Measurements from ENCODE around the gene LAMA2.

The LAMA2 gene

DNA sequence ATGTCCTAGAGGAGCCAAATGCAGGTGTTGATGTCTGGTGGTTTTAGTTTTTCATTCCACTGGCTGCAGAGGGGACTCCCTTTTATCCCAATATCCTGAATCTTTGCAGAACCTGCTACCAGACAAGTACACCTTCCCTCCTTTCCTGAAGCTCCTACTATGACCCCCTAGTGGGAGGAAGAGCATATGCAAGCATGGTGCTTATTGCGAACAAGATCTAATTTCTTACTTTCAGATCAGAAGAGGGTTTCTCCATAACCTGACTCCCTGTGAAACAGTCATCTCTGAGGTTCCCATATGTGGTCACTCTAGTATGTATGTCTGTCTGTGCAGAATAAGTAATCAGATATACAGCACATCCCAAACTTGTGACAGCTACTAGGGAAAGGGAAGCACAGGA, 549.8 kb downstream of the LAMA2 start:
- H3K9ac ChIP-seq (ENCODE audit: low read depth, low read length) = no peak overlapping the region
- H3K36me3 ChIP-seq (ENCODE audit: insufficient read depth, low read length) = no peaks in the 10 kb centered on the region
- no peaks in the 10 kb centered on the region for H3K9me3 ChIP-seq (ENCODE audit: control insufficient read depth, insufficient read depth, low read length)
- H3K4me1 ChIP-seq (ENCODE audit: insufficient read depth, low read length) = no peaks in the 10 kb centered on the region

DNA sequence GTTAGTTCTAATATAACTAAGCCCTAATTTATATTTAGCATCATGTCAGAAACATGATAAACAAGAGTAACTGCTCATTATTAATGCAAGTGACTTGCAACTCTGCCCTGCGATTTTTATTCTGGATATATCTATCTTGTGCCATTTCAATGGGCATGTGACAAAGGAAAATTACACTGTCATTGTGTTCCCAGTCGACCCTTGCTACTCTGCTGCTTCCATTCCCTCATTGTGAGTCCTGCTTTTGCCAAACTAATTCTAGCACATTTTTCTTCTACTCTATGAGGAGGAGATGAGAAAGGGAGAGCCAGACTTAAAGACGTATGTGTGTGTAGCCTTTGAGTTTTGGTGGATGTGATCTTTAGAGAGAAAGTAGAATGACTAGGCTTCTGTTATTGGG, 551.2 kb downstream of the LAMA2 start:
- Histone ChIP-seq H3K36me3 (ENCODE audit: insufficient read depth, low read length) (no peaks in the 10 kb centered on the region), H3K9ac (ENCODE audit: low read depth, low read length) (no peak overlapping the region), H3K9me3 (ENCODE audit: control insufficient read depth, insufficient read depth, low read length) (no peaks in the 10 kb centered on the region), H3K4me1 (ENCODE audit: insufficient read depth, low read length) (no peaks in the 10 kb centered on the region)

DNA sequence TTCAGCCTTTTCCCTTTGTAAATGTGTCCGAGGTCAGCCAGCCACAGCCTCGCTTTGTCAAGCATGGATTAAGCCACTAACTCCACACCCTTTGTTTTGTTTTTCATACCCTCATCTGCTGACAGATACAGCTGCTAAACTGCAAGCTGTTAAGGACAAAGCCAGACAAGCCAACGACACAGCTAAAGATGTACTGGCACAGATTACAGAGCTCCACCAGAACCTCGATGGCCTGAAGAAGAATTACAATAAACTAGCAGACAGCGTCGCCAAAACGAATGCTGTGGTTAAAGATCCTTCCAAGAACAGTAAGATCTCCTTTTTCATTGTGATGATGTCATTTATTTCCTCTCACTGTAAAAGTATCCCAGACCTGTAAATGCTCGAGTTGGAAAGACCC, 557.8 kb downstream of the LAMA2 start:
- Histone ChIP-seq H3K9ac (ENCODE audit: low read depth, low read length) (no peak overlapping the region), H3K4me1 (ENCODE audit: insufficient read depth, low read length) (peaks cover 5% of the 10 kb centered on the region), H3K9me3 (ENCODE audit: control insufficient read depth, insufficient read depth, low read length) (no peaks in the 10 kb centered on the region), H3K36me3 (ENCODE audit: insufficient read depth, low read length) (no peaks in the 10 kb centered on the region)

DNA sequence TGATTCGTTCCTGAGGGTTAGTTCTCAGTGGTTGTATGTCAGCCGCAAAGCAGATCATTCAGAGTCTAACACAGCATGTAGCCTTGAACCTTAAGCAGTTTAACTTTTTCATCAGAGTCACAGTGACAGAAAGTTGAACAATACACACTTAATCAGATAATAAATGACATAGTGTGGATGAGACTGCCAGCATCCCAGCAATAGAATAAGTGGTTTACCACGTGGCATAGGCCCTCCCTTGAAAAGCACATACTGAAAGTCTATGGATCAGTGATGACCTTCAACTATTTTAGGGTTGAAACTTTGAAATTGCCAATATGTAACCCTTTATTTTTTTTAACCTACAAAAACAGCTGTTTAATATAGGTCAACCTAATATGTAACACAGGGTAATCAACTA, 561.7 kb downstream of the LAMA2 start:
- H3K9me3 ChIP-seq (ENCODE audit: control insufficient read depth, insufficient read depth, low read length) = no peaks in the 10 kb centered on the region
- H3K9ac ChIP-seq (ENCODE audit: low read depth, low read length) = no peak overlapping the region
- H3K4me1 ChIP-seq (ENCODE audit: insufficient read depth, low read length) = peaks cover 9% of the 10 kb centered on the region
- H3K36me3 ChIP-seq (ENCODE audit: insufficient read depth, low read length) = no peaks in the 10 kb centered on the region

DNA sequence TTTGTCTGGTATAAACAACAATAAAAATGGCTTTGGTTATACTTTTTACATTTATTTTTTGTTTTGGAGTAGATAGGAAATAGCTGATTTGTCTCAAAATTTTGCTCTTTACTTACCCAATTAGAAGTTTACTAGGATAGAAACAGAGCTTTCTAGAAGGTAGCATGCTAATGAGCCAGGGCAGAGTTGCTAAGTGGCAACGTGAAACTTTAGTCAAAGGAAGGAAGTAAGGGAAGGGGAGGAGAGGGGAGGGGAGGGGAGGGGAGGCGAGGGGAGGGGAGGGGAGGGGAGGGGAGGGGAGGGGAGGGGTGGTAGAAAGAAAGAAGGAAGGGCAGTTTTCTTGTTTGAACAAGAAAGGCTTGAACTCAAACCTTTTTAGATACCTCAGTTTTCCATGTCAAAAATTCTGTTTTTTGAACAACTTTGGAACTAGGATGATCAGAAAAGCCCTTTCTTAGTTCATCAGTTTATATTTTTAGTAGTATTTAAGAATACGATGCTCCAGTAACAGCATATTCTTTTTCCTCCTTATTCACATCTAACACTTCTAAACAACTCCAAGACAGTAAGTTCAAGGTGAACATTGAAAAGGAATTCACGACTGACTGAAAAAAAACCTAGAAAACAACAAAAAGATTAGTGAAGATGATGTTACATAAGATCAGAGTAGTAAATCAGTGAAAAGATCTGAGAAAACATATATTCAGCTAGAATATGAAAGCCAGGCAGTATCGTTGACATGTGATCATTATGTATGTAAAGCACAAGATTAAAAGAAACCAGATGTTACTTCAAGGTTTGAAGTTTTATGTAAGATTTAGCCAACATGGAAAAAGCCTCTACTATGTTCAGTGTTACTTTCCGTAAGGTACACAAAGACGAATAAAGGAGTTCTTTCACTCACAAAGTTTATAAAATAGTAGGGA, 563.6 kb downstream of the LAMA2 start:
- Histone ChIP-seq H3K36me3 (ENCODE audit: insufficient read depth, low read length) (no peaks in the 10 kb centered on the region), H3K4me1 (ENCODE audit: insufficient read depth, low read length) (0 out of 2 replicates have a peak, but pooled peaks cover 4% of the 10 kb centered on the region), H3K9me3 (ENCODE audit: control insufficient read depth, insufficient read depth, low read length) (no peaks in the 10 kb centered on the region), H3K9ac (ENCODE audit: low read depth, low read length) (no peak overlapping the region)

DNA sequence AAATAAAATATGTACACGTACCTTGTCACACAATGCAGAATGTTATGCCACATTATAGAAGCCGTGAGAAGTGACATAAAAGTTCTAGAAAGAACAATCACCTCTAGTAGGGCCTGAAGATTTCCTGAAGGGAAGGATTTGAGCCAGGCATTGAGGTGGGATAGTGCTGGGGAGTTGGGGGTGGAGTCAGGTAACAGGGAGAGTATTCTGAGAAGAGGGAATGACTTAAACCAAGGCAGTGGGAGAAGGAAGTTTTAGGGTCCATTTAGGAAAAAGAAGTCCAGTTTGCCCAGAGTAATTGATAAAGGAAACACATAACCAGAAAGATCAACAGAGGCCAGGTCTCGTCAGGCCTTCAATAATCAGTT, 564.2 kb downstream of the LAMA2 start:
- no peaks in the 10 kb centered on the region for H3K9me3 ChIP-seq (ENCODE audit: control insufficient read depth, insufficient read depth, low read length)
- H3K9ac ChIP-seq (ENCODE audit: low read depth, low read length) = no peak overlapping the region
- 0 out of 2 replicates have a peak, but pooled peaks cover 4% of the 10 kb centered on the region for H3K4me1 ChIP-seq (ENCODE audit: insufficient read depth, low read length)
- no peaks in the 10 kb centered on the region for H3K36me3 ChIP-seq (ENCODE audit: insufficient read depth, low read length)

DNA sequence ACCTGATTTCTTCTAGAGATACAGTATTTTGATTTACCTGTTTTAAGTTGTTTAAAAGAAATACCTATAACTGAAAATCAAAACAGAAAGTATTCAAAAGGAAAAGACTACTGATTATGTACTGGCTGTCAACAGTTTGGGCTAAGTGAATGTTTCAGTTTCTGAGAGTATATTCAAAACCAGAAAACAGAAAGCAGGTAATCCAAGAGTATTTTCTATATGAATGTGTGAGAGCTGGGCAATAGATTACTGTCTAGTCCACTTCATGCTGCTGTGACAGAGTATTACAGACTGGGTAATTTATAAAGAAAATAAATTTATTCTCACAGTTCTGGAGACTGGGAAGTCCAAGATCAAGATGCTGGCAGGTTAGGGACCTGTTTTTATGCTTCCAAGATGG, 566.0 kb downstream of the LAMA2 start:
- no peak overlapping the region for H3K9ac ChIP-seq (ENCODE audit: low read depth, low read length)
- no peaks in the 10 kb centered on the region for H3K36me3 ChIP-seq (ENCODE audit: insufficient read depth, low read length)
- H3K9me3 ChIP-seq (ENCODE audit: control insufficient read depth, insufficient read depth, low read length) = no peaks in the 10 kb centered on the region
- H3K4me1 ChIP-seq (ENCODE audit: insufficient read depth, low read length) = 0 out of 2 replicates have a peak, but pooled peaks cover 4% of the 10 kb centered on the region

DNA sequence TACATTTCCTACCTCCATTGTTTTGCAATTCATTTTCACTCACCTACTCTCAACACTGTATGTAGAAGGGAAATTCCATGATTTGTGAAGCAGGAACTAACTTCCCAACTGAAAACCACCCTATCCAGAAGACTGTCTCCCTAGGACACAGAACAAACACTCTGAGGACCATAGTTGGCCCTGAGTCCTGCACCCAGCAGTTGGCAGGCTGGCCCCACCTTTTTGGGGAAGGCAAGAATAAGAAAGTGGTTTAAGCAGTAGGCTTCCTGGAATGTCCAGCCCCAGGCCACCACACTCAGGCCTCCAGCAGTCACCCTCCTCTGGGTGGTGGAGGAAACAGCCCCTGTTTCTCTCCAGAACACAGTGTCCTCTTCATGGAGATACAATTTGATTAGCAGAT, 568.2 kb downstream of the LAMA2 start:
- Histone ChIP-seq H3K36me3 (ENCODE audit: insufficient read depth, low read length) (no peaks in the 10 kb centered on the region), H3K9ac (ENCODE audit: low read depth, low read length) (no peak overlapping the region), H3K4me1 (ENCODE audit: insufficient read depth, low read length) (0 out of 2 replicates have a peak, but pooled peaks cover under 1% of the 10 kb centered on the region), H3K9me3 (ENCODE audit: control insufficient read depth, insufficient read depth, low read length) (no peaks in the 10 kb centered on the region)

DNA sequence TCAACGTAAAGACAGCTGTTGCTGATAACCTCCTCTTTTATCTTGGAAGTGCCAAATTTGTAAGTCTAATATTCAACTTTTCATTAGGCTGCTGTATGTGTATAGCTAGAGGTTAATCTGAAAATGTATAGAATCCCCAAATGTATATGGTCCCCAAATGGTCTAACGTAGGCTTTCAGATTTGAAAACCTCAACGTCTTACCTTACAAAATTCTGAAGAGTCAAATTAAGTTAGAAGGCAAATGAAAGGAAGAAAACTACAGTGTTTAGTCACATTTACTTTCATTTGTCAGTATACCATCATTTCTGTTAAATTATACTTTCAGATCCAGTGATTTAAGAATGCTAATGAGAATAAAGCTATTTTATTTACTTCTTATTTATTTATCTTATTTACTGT, 570.1 kb downstream of the LAMA2 start:
- no peak overlapping the region for H3K9ac ChIP-seq (ENCODE audit: low read depth, low read length)
- H3K4me1 ChIP-seq (ENCODE audit: insufficient read depth, low read length) = no peaks in the 10 kb centered on the region
- H3K36me3 ChIP-seq (ENCODE audit: insufficient read depth, low read length) = no peaks in the 10 kb centered on the region
- no peaks in the 10 kb centered on the region for H3K9me3 ChIP-seq (ENCODE audit: control insufficient read depth, insufficient read depth, low read length)

DNA sequence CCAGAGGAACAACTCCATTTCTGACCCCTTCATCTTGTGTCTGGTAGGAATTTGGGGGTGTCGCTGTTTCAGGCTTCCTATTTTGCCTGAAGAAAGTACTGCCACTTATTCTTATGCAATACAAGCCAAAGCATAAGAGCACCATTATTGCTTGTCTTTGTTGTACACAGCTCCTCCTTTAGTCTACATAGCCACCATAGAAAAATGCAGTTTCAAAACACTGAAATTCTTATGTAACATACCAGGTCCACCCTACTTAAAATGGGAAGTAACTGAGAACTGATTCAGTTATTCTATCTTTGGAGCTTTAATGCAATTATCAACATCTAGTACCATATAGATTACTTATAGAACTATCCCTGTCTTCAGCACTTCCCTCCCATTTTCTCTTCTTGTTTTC, 571.5 kb downstream of the LAMA2 start:
- Histone ChIP-seq H3K9me3 (ENCODE audit: control insufficient read depth, insufficient read depth, low read length) (no peaks in the 10 kb centered on the region), H3K4me1 (ENCODE audit: insufficient read depth, low read length) (no peaks in the 10 kb centered on the region), H3K36me3 (ENCODE audit: insufficient read depth, low read length) (no peaks in the 10 kb centered on the region), H3K9ac (ENCODE audit: low read depth, low read length) (no peak overlapping the region)

DNA sequence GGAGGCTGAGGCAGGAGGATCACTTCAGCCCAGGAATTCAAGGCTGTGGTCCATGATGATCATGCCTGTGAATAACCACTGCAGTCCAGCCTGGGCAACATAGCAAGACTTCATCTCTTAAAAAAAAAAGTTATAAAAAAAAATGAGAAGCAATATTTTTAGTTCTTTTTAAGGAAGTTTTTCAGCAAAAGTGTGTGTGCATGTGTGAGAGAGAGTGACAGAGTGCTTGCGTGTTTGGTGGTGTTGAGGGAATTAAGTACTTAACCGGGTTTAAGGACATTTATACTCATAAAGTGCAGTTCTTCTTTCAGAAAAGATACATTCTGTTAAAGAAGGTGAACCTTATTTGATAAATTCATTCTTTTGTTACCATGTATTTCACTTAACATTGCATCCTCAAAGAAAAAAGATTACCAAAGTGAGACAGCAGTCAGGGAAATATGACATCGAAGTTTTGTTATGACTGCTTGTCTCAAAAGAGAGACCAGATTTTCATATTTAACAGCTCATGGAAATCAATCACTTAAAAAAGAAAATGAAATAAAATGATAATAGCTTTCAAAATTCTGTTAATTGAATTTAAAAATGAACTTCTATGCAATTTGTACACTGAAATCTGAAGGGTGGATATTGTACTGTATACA, 572.3 kb downstream of the LAMA2 start:
- no peak overlapping the region for H3K9ac ChIP-seq (ENCODE audit: low read depth, low read length)
- no peaks in the 10 kb centered on the region for H3K36me3 ChIP-seq (ENCODE audit: insufficient read depth, low read length)
- H3K4me1 ChIP-seq (ENCODE audit: insufficient read depth, low read length) = peaks cover 2% of the 10 kb centered on the region; the same call in 1 of the 2 replicates
- H3K9me3 ChIP-seq (ENCODE audit: control insufficient read depth, insufficient read depth, low read length) = no peaks in the 10 kb centered on the region

DNA sequence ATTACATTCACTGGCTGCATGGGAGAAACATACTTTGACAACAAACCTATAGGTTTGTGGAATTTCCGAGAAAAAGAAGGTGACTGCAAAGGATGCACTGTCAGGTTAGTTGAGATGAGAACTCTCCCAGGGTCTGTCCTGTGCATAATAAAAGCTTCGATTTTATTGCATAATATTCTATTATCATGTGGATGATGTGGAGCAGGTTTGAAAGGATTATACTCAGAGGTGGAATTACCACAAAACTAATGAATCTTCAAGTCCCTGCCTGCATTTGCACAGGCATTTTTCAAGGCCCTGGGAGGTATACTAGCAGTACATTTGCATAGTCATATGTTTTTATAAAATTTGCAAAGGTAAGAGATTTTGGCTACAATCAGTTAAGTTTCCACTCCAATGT, 577.3 kb downstream of the LAMA2 start:
- Histone ChIP-seq H3K4me1 (ENCODE audit: insufficient read depth, low read length) (peaks cover 9% of the 10 kb centered on the region; the same call in 1 of the 2 replicates), H3K9me3 (ENCODE audit: control insufficient read depth, insufficient read depth, low read length) (no peaks in the 10 kb centered on the region), H3K9ac (ENCODE audit: low read depth, low read length) (no peak overlapping the region), H3K36me3 (ENCODE audit: insufficient read depth, low read length) (no peaks in the 10 kb centered on the region)

DNA sequence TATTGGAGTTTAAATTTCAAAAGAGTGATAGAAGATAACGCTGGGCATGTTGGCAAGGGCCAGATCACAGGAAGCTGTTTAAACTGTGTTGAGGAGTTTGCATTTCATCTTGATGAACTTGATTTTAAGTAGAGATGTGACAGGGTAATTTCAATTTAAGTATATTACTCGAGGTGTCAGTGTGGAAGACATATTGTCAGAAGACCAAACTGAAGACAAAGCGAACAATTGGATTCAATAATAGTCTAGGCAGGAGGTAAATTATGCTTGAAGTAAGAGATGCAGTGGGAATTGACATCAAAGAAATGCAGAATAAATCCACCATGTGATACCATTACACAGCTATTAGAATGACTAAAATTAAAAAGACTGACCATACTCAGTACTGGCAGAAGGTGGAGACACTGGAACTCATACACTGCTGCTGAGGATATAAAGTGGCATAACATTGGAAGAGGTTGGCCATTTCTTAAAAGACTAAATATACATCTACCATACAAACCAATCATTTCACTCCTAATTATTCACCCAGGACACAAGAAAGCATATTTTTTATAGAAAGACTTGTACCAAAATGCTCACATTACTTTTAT, 586.2 kb downstream of the LAMA2 start:
- Histone ChIP-seq H3K9ac (ENCODE audit: low read depth, low read length) (no peak overlapping the region), H3K9me3 (ENCODE audit: control insufficient read depth, insufficient read depth, low read length) (no peaks in the 10 kb centered on the region), H3K36me3 (ENCODE audit: insufficient read depth, low read length) (no peaks in the 10 kb centered on the region), H3K4me1 (ENCODE audit: insufficient read depth, low read length) (no peaks in the 10 kb centered on the region; the same call in 1 of the 2 replicates)

DNA sequence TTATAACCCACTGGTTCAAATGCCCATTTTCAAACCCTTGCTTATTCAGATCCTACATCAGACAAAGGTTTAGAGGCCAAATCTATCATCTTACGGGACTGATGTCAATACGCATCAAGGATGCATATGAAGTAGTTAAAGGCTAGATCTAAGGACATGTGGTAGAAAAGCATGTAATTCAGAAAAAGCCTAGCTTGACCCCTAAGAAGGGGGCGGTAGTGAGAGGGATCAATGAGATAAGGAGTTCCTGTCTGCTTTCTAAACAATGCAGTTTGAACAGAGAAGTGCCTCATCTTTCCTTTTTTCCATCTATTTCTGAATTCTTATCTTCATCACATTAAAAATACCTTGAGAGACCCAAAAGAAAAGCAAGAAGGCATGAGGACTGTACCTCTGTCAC, 589.3 kb downstream of the LAMA2 start:
- Histone ChIP-seq H3K9me3 (ENCODE audit: control insufficient read depth, insufficient read depth, low read length) (no peaks in the 10 kb centered on the region), H3K4me1 (ENCODE audit: insufficient read depth, low read length) (no peaks in the 10 kb centered on the region; the same call in 1 of the 2 replicates), H3K9ac (ENCODE audit: low read depth, low read length) (no peak overlapping the region), H3K36me3 (ENCODE audit: insufficient read depth, low read length) (no peaks in the 10 kb centered on the region)

All from ES-I3 (cell line).